T-helper 1 cell treated with Interleukin-12 subunit alpha and Interleukin-12 subunit beta and Interleukin-4 antibody, amounts not matched to agents 30 ng/mL and 1 ng/mL, for 36 hours (primary cell): ENCODE data around the gene AFAP1L1. TPM values are rescaled to one million over a fixed set of nuclear protein-coding genes. Genes with fewer than 3 reads are reported as not detected.

ENCODE experiments used
- intact Hi-C: fragments of 100-400 bp; cut with micrococcal nuclease; formaldehyde crosslinking; loops from one replicate; pipeline ENCODE4 v1.15.1; 2024
- total RNA-seq: library from RNA; stranded (reverse); gene quantifications from 2 replicates; pipeline ENCODE4 v1.2.3, GENCODE V29; 2022

AFAP1L1 gene
- total RNA-seq, 1 donor from 2014 or later, result not detected

GRCh38 chr5:149344151-149344550 lies 72.5 kb downstream of the AFAP1L1 start:
- intact Hi-C loops, result loop anchor here (2.0 to 10.0 kb wide), 3 partner anchors 103 to 1741 kb away; partner anchors contain the start of gene TNIP1

- intact Hi-C loops, result loop anchor here (1.0 to 10.0 kb wide), 13 partner anchors 12 to 1907 kb away; partner anchors contain the start of genes ADRB2, CD74, CSNK1A1 and FBXO38
Measured at GRCh38 chr5:149345147-149345891, 73.7 kb downstream of the AFAP1L1 start, which contains the start of gene GRPEL2. Gene GRPEL2, plus strand, starts transcription at chr5:149345499. Its CDS starts 41 bp downstream, at chr5:149345540.

- intact Hi-C loops, result loop anchor here (1.0 to 10.0 kb wide), 13 partner anchors 11 to 1906 kb away; partner anchors contain the start of genes ADRB2, CD74, CSNK1A1 and FBXO38
Measured at GRCh38 chr5:149345892-149346222, 74.2 kb downstream of the AFAP1L1 start.

GRCh38 chr5:149348518-149348917 lies 76.9 kb downstream of the AFAP1L1 start:
- intact Hi-C loops, result loop anchor here (2.0 to 10.0 kb wide), 8 partner anchors 384 to 1736 kb away; partner anchors contain the start of genes CD74, FBXO38, JAKMIP2 and PPARGC1B

- intact Hi-C loops, result loop anchor here (2.0 to 10.0 kb wide), 8 partner anchors 383 to 1735 kb away; partner anchors contain the start of genes CD74, FBXO38, JAKMIP2 and PPARGC1B
Measured at GRCh38 chr5:149349382-149349781, 77.7 kb downstream of the AFAP1L1 start.

GRCh38 chr5:149352169-149352568 lies 80.5 kb downstream of the AFAP1L1 start:
- intact Hi-C loops, result no loop called here

- intact Hi-C loops, result no loop called here
Measured at GRCh38 chr5:149353911-149354310, 82.3 kb downstream of the AFAP1L1 start.

GRCh38 chr5:149355688-149356087 lies 84.0 kb downstream of the AFAP1L1 start:
- intact Hi-C loops, result loop anchor here (2.0 to 5.0 kb wide), 3 partner anchors 605 to 1897 kb away; partner anchors contain the start of genes GM2A, SLC26A2 and TCOF1

- intact Hi-C loops, result loop anchor here (2.0 to 5.0 kb wide), 3 partner anchors 604 to 1896 kb away; partner anchors contain the start of genes GM2A, SLC26A2 and TCOF1
Measured at GRCh38 chr5:149356391-149356790, 84.7 kb downstream of the AFAP1L1 start.

- intact Hi-C loops, result loop anchor here (1.0 to 5.0 kb wide), 7 partner anchors 12 to 1895 kb away; partner anchors contain the start of genes CSNK1A1, GM2A, GRPEL2 and SLC26A2
Measured at GRCh38 chr5:149357370-149358293, 86.0 kb downstream of the AFAP1L1 start, which contains the start of gene PCYOX1L. Gene PCYOX1L, plus strand, starts transcription at chr5:149358046. Its CDS starts 23 bp downstream, at chr5:149358069.

- intact Hi-C loops, result loop anchor here (1.0 to 5.0 kb wide), 3 partner anchors 193 to 1894 kb away; partner anchors contain the start of genes CSNK1A1, GM2A and TCOF1
Measured at GRCh38 chr5:149358294-149358651, 86.6 kb downstream of the AFAP1L1 start.

- intact Hi-C loops, result loop anchor here (1.0 to 5.0 kb wide), 3 partner anchors 192 to 1893 kb away; partner anchors contain the start of genes CSNK1A1, GM2A and TCOF1
Measured at GRCh38 chr5:149358868-149359495, 87.3 kb downstream of the AFAP1L1 start.

- intact Hi-C loops, result no loop called here
Measured at GRCh38 chr5:149360272-149360671, 88.6 kb downstream of the AFAP1L1 start.

- intact Hi-C loops, result no loop called here
Measured at GRCh38 chr5:149362541-149362940, 90.9 kb downstream of the AFAP1L1 start.

GRCh38 chr5:149363358-149363757 lies 91.7 kb downstream of the AFAP1L1 start:
- intact Hi-C loops, result no loop called here

GRCh38 chr5:149363936-149364335 lies 92.3 kb downstream of the AFAP1L1 start:
- intact Hi-C loops, result no loop called here

- intact Hi-C loops, result no loop called here
Measured at GRCh38 chr5:149364719-149365118, 93.1 kb downstream of the AFAP1L1 start.

GRCh38 chr5:149365418-149365817 lies 93.8 kb downstream of the AFAP1L1 start:
- intact Hi-C loops, result no loop called here

GRCh38 chr5:149366169-149366729 lies 94.6 kb downstream of the AFAP1L1 start:
- intact Hi-C loops, result no loop called here
